ENCODE results near the gene EPHA3. TPM values are rescaled to one million over a fixed set of nuclear protein-coding genes. Genes with fewer than 3 reads are reported as not detected.
A peak's percentile ranks its signal among the peaks of the same experiment; 100 is the strongest.

The EPHA3 gene
- total RNA-seq, 1 experiment from 2014 or later = 0.74 TPM

GRCh38 chr3:89332386-89332785 lies 225.0 kb downstream of the EPHA3 start:
- TF ChIP-seq, protein P1, sequence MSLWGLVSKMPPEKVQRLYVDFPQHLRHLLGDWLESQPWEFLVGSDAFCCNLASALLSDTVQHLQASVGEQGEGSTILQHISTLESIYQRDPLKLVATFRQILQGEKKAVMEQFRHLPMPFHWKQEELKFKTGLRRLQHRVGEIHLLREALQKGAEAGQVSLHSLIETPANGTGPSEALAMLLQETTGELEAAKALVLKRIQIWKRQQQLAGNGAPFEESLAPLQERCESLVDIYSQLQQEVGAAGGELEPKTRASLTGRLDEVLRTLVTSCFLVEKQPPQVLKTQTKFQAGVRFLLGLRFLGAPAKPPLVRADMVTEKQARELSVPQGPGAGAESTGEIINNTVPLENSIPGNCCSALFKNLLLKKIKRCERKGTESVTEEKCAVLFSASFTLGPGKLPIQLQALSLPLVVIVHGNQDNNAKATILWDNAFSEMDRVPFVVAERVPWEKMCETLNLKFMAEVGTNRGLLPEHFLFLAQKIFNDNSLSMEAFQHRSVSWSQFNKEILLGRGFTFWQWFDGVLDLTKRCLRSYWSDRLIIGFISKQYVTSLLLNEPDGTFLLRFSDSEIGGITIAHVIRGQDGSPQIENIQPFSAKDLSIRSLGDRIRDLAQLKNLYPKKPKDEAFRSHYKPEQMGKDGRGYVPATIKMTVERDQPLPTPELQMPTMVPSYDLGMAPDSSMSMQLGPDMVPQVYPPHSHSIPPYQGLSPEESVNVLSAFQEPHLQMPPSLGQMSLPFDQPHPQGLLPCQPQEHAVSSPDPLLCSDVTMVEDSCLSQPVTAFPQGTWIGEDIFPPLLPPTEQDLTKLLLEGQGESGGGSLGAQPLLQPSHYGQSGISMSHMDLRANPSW (CRISPR knock-in tag; conservative IDR thresholded peaks at IDR 0.05; ENCODE audit: low read depth) = no peak
- TF ChIP-seq ZMAT4 (CRISPR knock-in tag; IDR thresholded peaks at IDR 0.05) (no peak), ZBTB43 (CRISPR knock-in tag; IDR thresholded peaks at IDR 0.05) (no peak), JAZF1 (CRISPR knock-in tag; IDR thresholded peaks at IDR 0.05) (no peak), MXD4 (CRISPR knock-in tag; IDR thresholded peaks at IDR 0.05; ENCODE audit: borderline replicate concordance) (no peak), FOXJ3 (CRISPR knock-in tag; IDR thresholded peaks at IDR 0.05; ENCODE audit: borderline replicate concordance) (no peak), TEAD4 (CRISPR knock-in tag; IDR thresholded peaks at IDR 0.05) (no peak), ZBTB21 (CRISPR knock-in tag; IDR thresholded peaks at IDR 0.05; ENCODE audit: borderline replicate concordance) (0 out of 2 replicates have a peak, but pooled peaks have one; percentile 26), ZNF138 (CRISPR knock-in tag; conservative IDR thresholded peaks at IDR 0.05) (no peak), PRRX2 (CRISPR knock-in tag; IDR thresholded peaks at IDR 0.05) (no peak), ZNF317 (CRISPR knock-in tag; IDR thresholded peaks at IDR 0.05; ENCODE audit: borderline replicate concordance, low read depth) (no peak), ZNF281 (CRISPR knock-in tag; IDR thresholded peaks at IDR 0.05) (no peak), FOXK1 (CRISPR knock-in tag; IDR thresholded peaks at IDR 0.05) (0 out of 2 replicates have a peak, but pooled peaks have one; percentile 44)
- TF ChIP-seq, protein P2, sequence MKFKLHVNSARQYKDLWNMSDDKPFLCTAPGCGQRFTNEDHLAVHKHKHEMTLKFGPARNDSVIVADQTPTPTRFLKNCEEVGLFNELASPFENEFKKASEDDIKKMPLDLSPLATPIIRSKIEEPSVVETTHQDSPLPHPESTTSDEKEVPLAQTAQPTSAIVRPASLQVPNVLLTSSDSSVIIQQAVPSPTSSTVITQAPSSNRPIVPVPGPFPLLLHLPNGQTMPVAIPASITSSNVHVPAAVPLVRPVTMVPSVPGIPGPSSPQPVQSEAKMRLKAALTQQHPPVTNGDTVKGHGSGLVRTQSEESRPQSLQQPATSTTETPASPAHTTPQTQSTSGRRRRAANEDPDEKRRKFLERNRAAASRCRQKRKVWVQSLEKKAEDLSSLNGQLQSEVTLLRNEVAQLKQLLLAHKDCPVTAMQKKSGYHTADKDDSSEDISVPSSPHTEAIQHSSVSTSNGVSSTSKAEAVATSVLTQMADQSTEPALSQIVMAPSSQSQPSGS (CRISPR knock-in tag; IDR thresholded peaks at IDR 0.05; ENCODE audit: borderline replicate concordance, low read depth) = no peak
- TF ChIP-seq, protein P3, sequence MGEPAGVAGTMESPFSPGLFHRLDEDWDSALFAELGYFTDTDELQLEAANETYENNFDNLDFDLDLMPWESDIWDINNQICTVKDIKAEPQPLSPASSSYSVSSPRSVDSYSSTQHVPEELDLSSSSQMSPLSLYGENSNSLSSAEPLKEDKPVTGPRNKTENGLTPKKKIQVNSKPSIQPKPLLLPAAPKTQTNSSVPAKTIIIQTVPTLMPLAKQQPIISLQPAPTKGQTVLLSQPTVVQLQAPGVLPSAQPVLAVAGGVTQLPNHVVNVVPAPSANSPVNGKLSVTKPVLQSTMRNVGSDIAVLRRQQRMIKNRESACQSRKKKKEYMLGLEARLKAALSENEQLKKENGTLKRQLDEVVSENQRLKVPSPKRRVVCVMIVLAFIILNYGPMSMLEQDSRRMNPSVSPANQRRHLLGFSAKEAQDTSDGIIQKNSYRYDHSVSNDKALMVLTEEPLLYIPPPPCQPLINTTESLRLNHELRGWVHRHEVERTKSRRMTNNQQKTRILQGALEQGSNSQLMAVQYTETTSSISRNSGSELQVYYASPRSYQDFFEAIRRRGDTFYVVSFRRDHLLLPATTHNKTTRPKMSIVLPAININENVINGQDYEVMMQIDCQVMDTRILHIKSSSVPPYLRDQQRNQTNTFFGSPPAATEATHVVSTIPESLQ (CRISPR knock-in tag; IDR thresholded peaks at IDR 0.05) = no peak
- TF ChIP-seq, protein P4, sequence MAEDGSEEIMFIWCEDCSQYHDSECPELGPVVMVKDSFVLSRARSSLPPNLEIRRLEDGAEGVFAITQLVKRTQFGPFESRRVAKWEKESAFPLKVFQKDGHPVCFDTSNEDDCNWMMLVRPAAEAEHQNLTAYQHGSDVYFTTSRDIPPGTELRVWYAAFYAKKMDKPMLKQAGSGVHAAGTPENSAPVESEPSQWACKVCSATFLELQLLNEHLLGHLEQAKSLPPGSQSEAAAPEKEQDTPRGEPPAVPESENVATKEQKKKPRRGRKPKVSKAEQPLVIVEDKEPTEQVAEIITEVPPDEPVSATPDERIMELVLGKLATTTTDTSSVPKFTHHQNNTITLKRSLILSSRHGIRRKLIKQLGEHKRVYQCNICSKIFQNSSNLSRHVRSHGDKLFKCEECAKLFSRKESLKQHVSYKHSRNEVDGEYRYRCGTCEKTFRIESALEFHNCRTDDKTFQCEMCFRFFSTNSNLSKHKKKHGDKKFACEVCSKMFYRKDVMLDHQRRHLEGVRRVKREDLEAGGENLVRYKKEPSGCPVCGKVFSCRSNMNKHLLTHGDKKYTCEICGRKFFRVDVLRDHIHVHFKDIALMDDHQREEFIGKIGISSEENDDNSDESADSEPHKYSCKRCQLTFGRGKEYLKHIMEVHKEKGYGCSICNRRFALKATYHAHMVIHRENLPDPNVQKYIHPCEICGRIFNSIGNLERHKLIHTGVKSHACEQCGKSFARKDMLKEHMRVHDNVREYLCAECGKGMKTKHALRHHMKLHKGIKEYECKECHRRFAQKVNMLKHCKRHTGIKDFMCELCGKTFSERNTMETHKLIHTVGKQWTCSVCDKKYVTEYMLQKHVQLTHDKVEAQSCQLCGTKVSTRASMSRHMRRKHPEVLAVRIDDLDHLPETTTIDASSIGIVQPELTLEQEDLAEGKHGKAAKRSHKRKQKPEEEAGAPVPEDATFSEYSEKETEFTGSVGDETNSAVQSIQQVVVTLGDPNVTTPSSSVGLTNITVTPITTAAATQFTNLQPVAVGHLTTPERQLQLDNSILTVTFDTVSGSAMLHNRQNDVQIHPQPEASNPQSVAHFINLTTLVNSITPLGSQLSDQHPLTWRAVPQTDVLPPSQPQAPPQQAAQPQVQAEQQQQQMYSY (CRISPR knock-in tag; IDR thresholded peaks at IDR 0.05) = no peak
- ChIA-PET POLR2A (no interaction called here), CTCF (no interaction called here)
- Mint-ChIP-seq H3K27me3 (ENCODE audit: low read depth) (no peaks in the 10 kb centered on the region; the same call in 1 of the 2 replicates), H3K4me3 (no peak overlapping the region), H3K4me1 (peaks cover 58% of the 10 kb centered on the region), H3K36me3 (no peaks in the 10 kb centered on the region), H3K9me3 (no peaks in the 10 kb centered on the region), H3K27ac (peak overlapping the region; percentile 62)
- peak; percentile 78 for ATAC-seq
- no peak for DNase-seq (ENCODE audit: low spot score)

Measured in WTC11 (cell line).